Liver (tissue), 3 donors: ENCODE measurements around the gene KANSL1.

ENCODE experiments used
- GABPA ChIP-seq, 2 donors: IDR thresholded peaks in 1 of 2; conservative IDR thresholded peaks in 1 of 2; 2 replicates each; pipeline ENCODE4 v1.6.1; 2016; ENCODE audit warnings: antibody characterized with exemption in 2 of 2, mild to moderate bottlenecking in 1 of 2, moderate library complexity in 1 of 2
- JUND ChIP-seq, 2 donors: IDR thresholded peaks; 2 replicates each; pipeline ENCODE4 v1.6.1; 2016; ENCODE audit warnings: antibody characterized with exemption in 2 of 2
- SP1 ChIP-seq: IDR thresholded peaks from 2 replicates; pipeline ENCODE4 v1.6.1; 2018; ENCODE audit warnings: antibody characterized with exemption, mild to moderate bottlenecking
- TAF1 ChIP-seq: conservative IDR thresholded peaks from 2 replicates; pipeline ENCODE4 v1.6.1; 2016; ENCODE audit warnings: antibody characterized with exemption, mild to moderate bottlenecking
- TF ChIP-seq, protein P1 (sequence below): fragments of 150-350 bp; IDR thresholded peaks from 2 replicates; pipeline ENCODE4 v1.5.1; 2017; ENCODE audit warnings: improper control_type of control experiment, low read depth, low read length; ENCODE audit not compliant: missing input control
- donor health status: healthy.
- donor health status: healthy.

GRCh38 chr17:46047398-46047797, 145.8 kb downstream of the KANSL1 start:
- TF ChIP-seq, protein P1, sequence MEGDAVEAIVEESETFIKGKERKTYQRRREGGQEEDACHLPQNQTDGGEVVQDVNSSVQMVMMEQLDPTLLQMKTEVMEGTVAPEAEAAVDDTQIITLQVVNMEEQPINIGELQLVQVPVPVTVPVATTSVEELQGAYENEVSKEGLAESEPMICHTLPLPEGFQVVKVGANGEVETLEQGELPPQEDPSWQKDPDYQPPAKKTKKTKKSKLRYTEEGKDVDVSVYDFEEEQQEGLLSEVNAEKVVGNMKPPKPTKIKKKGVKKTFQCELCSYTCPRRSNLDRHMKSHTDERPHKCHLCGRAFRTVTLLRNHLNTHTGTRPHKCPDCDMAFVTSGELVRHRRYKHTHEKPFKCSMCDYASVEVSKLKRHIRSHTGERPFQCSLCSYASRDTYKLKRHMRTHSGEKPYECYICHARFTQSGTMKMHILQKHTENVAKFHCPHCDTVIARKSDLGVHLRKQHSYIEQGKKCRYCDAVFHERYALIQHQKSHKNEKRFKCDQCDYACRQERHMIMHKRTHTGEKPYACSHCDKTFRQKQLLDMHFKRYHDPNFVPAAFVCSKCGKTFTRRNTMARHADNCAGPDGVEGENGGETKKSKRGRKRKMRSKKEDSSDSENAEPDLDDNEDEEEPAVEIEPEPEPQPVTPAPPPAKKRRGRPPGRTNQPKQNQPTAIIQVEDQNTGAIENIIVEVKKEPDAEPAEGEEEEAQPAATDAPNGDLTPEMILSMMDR: no peak
- no peak for TF ChIP-seq TAF1
- TF ChIP-seq GABPA (IDR thresholded peaks at IDR 0.05 in 1 of 2, conservative IDR thresholded peaks at IDR 0.05 in 1 of 2): no peak
- no peak for TF ChIP-seq JUND (IDR thresholded peaks at IDR 0.05)
- TF ChIP-seq SP1: no peak
